Dermis blood vessel endothelial cell (primary cell): Measurements from ENCODE around the gene MOCS3. TPM values are rescaled to one million over a fixed set of nuclear protein-coding genes. Genes with fewer than 3 reads are reported as not detected.

Experiments
- total RNA-seq: library from RNA; depleted of rRNA; stranded (reverse); fragments of >200 nt; gene quantifications from 2 replicates; pipeline ENCODE4 v1.2.3, GENCODE V29; 2014

The MOCS3 gene
- total RNA-seq, 1 donor from 2014 or later = 9.2 TPM

Other genes with a start within 250 kb of the MOCS3 start
- gene PARD6B, start 227.2 kb upstream of the MOCS3 start, total RNA-seq = 0.28 and 0.85 TPM in 2 replicates
- 0.34 and 0.51 TPM in 2 replicates for gene BCAS4, start 163.8 kb upstream of the MOCS3 start, total RNA-seq
- gene ADNP, start 27.4 kb upstream of the MOCS3 start, total RNA-seq = 28.8 and 53.0 TPM in 2 replicates
- gene DPM1, start 286 bp upstream of the MOCS3 start, total RNA-seq = 71.5 and 75.9 TPM in 2 replicates
- 0.70 and 3.1 TPM in 2 replicates for gene KCNG1, start 64.3 kb downstream of the MOCS3 start, total RNA-seq